Measurements from ENCODE around the gene KLHL12. TPM values are rescaled to one million over a fixed set of nuclear protein-coding genes. Genes with fewer than 3 reads are reported as not detected.

The KLHL12 gene
- total RNA-seq, 1 donor from 2014 or later, result 33.8 TPM

DNA sequence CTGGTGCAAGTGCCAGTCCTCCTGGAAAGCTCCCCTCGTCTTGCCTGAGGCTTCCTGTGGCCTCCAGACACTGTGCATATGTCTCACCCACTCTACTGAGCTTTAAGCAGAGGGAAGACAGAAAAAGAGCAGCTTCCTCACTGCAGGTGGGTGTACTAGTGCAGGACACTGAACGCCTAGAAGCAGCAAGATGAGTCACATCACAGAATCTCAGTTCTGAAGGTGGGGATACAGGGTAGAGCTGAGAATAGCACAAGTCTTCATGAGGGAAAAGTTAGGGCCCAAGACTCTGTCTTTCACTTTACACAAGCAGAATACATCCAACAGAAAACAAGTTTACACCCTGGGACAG lies 78.9 kb downstream of the KLHL12 start:
- H3K36me3 Mint-ChIP-seq, result peaks cover 3% of the 10 kb centered on the region

DNA sequence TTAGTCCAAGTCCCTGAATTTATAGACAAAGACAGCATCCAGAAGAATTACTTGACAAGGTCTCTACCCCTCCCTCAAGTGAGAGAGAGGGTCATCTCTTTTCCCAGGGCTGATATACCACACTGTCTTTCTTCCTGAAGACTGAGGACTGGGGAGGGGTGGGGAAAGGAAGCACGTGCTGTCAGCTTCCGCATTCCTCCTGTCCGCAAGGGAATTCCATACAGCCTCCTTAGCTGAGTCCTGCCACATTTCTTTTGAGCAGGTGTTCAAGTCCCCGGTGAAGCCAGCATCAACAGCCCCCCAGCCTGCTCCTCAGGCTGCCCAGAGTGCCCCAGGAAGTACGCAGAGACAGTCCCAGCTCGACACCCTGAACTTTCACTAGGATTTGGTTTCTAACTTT lies 82.1 kb downstream of the KLHL12 start:
- H3K4me3 Mint-ChIP-seq, result no peak overlapping the region
- H3K9me3 Mint-ChIP-seq, result no peaks in the 10 kb centered on the region
- DNase-seq (ENCODE audit: extremely low spot score, unreplicated experiment), result no peak
- H3K36me3 Mint-ChIP-seq, result peaks cover 3% of the 10 kb centered on the region
- H3K27ac Mint-ChIP-seq, result no peak overlapping the region
- TF ChIP-seq, protein P1, sequence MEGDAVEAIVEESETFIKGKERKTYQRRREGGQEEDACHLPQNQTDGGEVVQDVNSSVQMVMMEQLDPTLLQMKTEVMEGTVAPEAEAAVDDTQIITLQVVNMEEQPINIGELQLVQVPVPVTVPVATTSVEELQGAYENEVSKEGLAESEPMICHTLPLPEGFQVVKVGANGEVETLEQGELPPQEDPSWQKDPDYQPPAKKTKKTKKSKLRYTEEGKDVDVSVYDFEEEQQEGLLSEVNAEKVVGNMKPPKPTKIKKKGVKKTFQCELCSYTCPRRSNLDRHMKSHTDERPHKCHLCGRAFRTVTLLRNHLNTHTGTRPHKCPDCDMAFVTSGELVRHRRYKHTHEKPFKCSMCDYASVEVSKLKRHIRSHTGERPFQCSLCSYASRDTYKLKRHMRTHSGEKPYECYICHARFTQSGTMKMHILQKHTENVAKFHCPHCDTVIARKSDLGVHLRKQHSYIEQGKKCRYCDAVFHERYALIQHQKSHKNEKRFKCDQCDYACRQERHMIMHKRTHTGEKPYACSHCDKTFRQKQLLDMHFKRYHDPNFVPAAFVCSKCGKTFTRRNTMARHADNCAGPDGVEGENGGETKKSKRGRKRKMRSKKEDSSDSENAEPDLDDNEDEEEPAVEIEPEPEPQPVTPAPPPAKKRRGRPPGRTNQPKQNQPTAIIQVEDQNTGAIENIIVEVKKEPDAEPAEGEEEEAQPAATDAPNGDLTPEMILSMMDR (conservative IDR thresholded peaks at IDR 0.05), result no peak
- no peaks in the 10 kb centered on the region for H3K4me1 Mint-ChIP-seq (ENCODE audit: unreplicated experiment)
- no peaks in the 10 kb centered on the region for H3K27me3 Mint-ChIP-seq

More for the DNA sequence above, 78.9 kb downstream of the KLHL12 start:
- no peaks in the 10 kb centered on the region for H3K4me1 Mint-ChIP-seq (ENCODE audit: unreplicated experiment)
- no peak for DNase-seq (ENCODE audit: extremely low spot score, unreplicated experiment)
- TF ChIP-seq, protein P1 (conservative IDR thresholded peaks at IDR 0.05), result no peak
- H3K27ac Mint-ChIP-seq, result no peak overlapping the region
- H3K4me3 Mint-ChIP-seq, result no peak overlapping the region
- H3K27me3 Mint-ChIP-seq, result no peaks in the 10 kb centered on the region
- no peaks in the 10 kb centered on the region for H3K9me3 Mint-ChIP-seq

DNA sequence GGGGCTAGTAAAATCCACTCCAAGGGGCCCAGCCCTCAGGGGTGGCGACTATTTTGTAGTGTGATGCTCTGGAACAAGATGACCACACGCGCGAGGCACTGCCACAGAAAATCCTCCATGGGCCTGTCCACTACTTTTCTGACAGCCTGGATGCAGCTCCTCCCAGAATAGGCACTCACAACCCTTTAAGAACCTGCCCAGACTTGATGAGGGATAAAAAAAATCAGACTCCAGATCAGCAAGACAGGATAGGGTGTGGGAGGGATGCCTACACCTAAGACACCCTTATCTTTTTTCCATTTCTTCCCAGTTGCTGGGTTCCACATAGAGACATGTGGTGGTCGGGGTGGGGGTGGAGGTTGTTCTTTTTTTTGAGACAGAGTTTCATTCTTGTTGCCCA lies 82.8 kb downstream of the KLHL12 start:
- Mint-ChIP-seq H3K27me3 (no peaks in the 10 kb centered on the region), H3K4me3 (no peak overlapping the region), H3K4me1 (ENCODE audit: unreplicated experiment) (no peaks in the 10 kb centered on the region), H3K27ac (peak overlapping the region; percentile 56), H3K9me3 (no peaks in the 10 kb centered on the region), H3K36me3 (peaks cover 3% of the 10 kb centered on the region)
- DNase-seq (ENCODE audit: extremely low spot score, unreplicated experiment), result no peak
- TF ChIP-seq, protein P1 (conservative IDR thresholded peaks at IDR 0.05), result no peak

DNA sequence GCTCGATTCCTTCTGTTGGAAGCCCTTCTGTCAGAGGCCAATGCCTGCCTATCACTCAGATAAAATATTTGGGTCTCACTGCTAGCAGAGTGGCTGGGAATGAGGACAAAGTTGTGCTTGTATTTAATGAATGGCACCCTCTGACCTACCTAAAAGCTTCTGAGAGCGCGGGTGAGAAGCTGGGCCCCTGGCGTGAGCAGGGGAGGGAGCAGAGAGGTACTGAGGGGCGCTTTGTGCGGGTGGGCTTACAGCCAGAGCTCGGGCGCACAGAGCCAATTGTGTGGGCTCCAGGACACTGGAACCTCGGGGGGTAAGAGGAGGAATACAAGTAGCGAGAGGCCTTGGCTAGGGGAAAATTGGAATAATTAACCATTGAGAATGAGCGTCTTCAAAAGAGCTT lies 84.0 kb downstream of the KLHL12 start:
- H3K27me3 Mint-ChIP-seq, result no peaks in the 10 kb centered on the region
- TF ChIP-seq, protein P1 (conservative IDR thresholded peaks at IDR 0.05), result no peak
- H3K4me3 Mint-ChIP-seq, result no peak overlapping the region
- H3K4me1 Mint-ChIP-seq (ENCODE audit: unreplicated experiment), result no peaks in the 10 kb centered on the region
- no peak overlapping the region for H3K27ac Mint-ChIP-seq
- H3K36me3 Mint-ChIP-seq, result peaks cover 3% of the 10 kb centered on the region
- H3K9me3 Mint-ChIP-seq, result no peaks in the 10 kb centered on the region
- no peak for DNase-seq (ENCODE audit: extremely low spot score, unreplicated experiment)

Other genes with a start within 250 kb of the KLHL12 start
- 4.9 and 11.9 TPM in 2 replicates for gene SYT2, start 216.8 kb downstream of the KLHL12 start, total RNA-seq (ENCODE audit: low replicate concordance)
- 165 and 182 TPM in 2 replicates for gene KDM5B, start 118.8 kb downstream of the KLHL12 start, total RNA-seq (ENCODE audit: low replicate concordance)
- 7.9 and 13.9 TPM in 2 replicates for gene PCAT6, start 116.3 kb downstream of the KLHL12 start, total RNA-seq (ENCODE audit: low replicate concordance)
- gene RABIF, start 38.1 kb downstream of the KLHL12 start, total RNA-seq (ENCODE audit: low replicate concordance), result 7.0 and 10.0 TPM in 2 replicates
- 52.4 and 71.3 TPM in 2 replicates for gene ADIPOR1, start 31.1 kb upstream of the KLHL12 start, total RNA-seq (ENCODE audit: low replicate concordance)
- 55.2 and 56.8 TPM in 2 replicates for gene CYB5R1, start 40.0 kb upstream of the KLHL12 start, total RNA-seq (ENCODE audit: low replicate concordance)
- 75.8 and 88.2 TPM in 2 replicates for gene TMEM183A, start 80.1 kb upstream of the KLHL12 start, total RNA-seq (ENCODE audit: low replicate concordance)
- gene PPFIA4, start 99.3 kb upstream of the KLHL12 start, total RNA-seq (ENCODE audit: low replicate concordance), result 0.71 and 4.9 TPM in 2 replicates
- 2.1 TPM in 1 of 2 replicates, not detected in the other for gene MYOG, start 158.8 kb upstream of the KLHL12 start, total RNA-seq (ENCODE audit: low replicate concordance)
- 0.40 and 2.7 TPM in 2 replicates for gene ADORA1, start 200.5 kb upstream of the KLHL12 start, total RNA-seq (ENCODE audit: low replicate concordance)
- gene MYBPH, start 248.6 kb upstream of the KLHL12 start, total RNA-seq (ENCODE audit: low replicate concordance), result 1.6 TPM in 1 of 2 replicates, not detected in the other